Measurements from ENCODE around the gene YJEFN3. TPM values are rescaled to one million over a fixed set of nuclear protein-coding genes. Genes with fewer than 3 reads are reported as not detected.

The YJEFN3 gene
- total and polyA plus RNA-seq, 4 experiments from 2014 or later = 0.25 to 18.7 (median 15.6) TPM; not detected in 1

DNA sequence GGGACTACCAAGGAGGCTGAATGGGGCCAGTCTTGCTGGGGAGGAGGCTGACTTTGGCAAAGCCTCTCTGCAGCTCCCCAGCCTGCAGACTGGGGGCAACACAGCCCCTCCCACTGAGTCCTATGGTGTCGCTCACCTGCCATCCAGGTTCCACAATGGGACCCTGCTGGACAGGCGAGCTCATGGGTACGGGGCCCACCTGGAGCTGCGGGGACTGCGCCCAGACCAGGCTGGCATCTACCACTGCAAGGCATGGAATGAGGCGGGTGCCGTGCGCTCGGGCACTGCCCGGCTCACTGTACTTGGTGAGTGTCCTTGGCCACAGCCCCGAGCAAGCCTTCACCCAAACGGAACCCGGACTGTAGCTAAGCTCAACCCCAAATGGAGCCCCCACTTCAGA, 14.4 kb downstream of the YJEFN3 start:
- Histone ChIP-seq H3K27ac (ENCODE audit: low read depth, low read length) (no peak overlapping the region), H3K27me3 (ENCODE audit: insufficient read depth, low read length) (no peaks in the 10 kb centered on the region), H3K9me3 (ENCODE audit: control insufficient read depth in 1 of 2, low read length in 2 of 2) (no peaks in the 10 kb centered on the region), H3K36me3 (ENCODE audit: insufficient read depth, low read length) (no peaks in the 10 kb centered on the region), H3K4me3 (ENCODE audit: low read length in 2 of 2) (no peak overlapping the region), H3K4me1 (ENCODE audit: insufficient read depth, low read length) (peaks cover 27% of the 10 kb centered on the region)
- ChIA-PET CTCF (ENCODE audit: partially characterized antibody) (interaction anchor here (0.8 kb wide), 1 partner anchor 11 kb away, joined by 3 read pairs; no protein-coding TSS in a partner anchor), POLR2A (ENCODE audit: partially characterized antibody) (no interaction called here)
- H3K27ac Mint-ChIP-seq = no peak overlapping the region
- DNase-seq = peak in 1 of 5 donors; percentile 33
- peaks cover 0 to 1% of the 10 kb centered on the region in 2 donors for H3K27me3 Mint-ChIP-seq
- no peaks in the 10 kb centered on the region for H3K36me3 Mint-ChIP-seq
- H3K4me1 Mint-ChIP-seq = peaks cover 13 to 27% (median 19%) of the 10 kb centered on the region in 4 donors
- intact Hi-C loops (cut with micrococcal nuclease) = no loop called here
- no peak overlapping the region for H3K4me3 Mint-ChIP-seq
- no peaks in the 10 kb centered on the region for H3K9me3 Mint-ChIP-seq

GRCh38 chr19:19543640-19544039, 14.9 kb downstream of the YJEFN3 start:
- Histone ChIP-seq H3K27ac (ENCODE audit: low read depth, low read length) (no peak overlapping the region), H3K27me3 (ENCODE audit: insufficient read depth, low read length) (no peaks in the 10 kb centered on the region), H3K36me3 (ENCODE audit: insufficient read depth, low read length) (no peaks in the 10 kb centered on the region), H3K4me3 (ENCODE audit: low read length in 2 of 2) (no peak overlapping the region), H3K4me1 (ENCODE audit: insufficient read depth, low read length) (peaks cover 21% of the 10 kb centered on the region), H3K9me3 (ENCODE audit: control insufficient read depth in 1 of 2, low read length in 2 of 2) (no peaks in the 10 kb centered on the region)
- Mint-ChIP-seq H3K27ac (no peak overlapping the region), H3K9me3 (no peaks in the 10 kb centered on the region), H3K4me1 (peaks cover 11 to 24% (median 16%) of the 10 kb centered on the region in 4 donors), H3K27me3 (no peaks in the 10 kb centered on the region), H3K36me3 (no peaks in the 10 kb centered on the region), H3K4me3 (no peak overlapping the region)
- POLR2A ChIA-PET (ENCODE audit: partially characterized antibody) = no interaction called here
- intact Hi-C loops (cut with micrococcal nuclease) = no loop called here
- CTCF ChIA-PET (ENCODE audit: partially characterized antibody) = interaction anchor here (0.8 kb wide), 1 partner anchor 11 kb away, joined by 3 read pairs; no protein-coding TSS in a partner anchor
- DNase-seq = peak in 1 of 5 donors; percentile 16

DNA sequence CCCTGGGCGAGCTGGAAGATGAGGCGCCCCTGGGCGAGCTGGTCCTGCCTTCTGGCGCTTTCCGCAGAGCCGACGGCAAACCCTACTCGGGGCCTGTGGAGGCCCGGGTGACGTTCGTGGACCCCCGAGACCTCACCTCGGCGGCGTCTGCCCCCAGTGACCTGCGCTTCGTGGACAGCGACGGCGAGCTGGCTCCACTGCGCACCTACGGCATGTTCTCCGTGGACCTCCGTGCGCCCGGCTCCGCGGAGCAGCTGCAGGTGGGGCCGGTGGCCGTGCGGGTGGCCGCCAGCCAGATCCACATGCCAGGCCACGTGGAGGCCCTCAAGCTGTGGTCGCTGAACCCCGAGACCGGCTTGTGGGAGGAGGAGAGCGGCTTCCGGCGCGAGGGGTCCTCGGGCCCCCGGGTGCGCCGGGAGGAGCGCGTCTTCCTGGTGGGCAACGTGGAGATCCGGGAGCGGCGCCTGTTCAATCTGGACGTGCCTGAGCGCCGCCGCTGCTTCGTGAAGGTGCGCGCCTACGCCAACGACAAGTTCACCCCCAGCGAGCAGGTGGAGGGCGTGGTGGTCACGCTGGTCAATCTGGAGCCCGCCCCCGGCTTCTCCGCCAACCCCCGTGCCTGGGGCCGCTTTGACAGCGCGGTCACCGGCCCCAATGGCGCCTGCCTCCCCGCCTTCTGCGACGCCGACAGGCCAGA, 15.7 kb downstream of the YJEFN3 start:
- intact Hi-C loops (cut with micrococcal nuclease) = no loop called here
- ChIA-PET CTCF (ENCODE audit: partially characterized antibody) (interaction anchor here (4.0 kb wide), 1 partner anchor 11 kb away, joined by 15 read pairs; no protein-coding TSS in a partner anchor), POLR2A (ENCODE audit: partially characterized antibody) (no interaction called here)
- Histone ChIP-seq H3K36me3 (ENCODE audit: insufficient read depth, low read length) (no peaks in the 10 kb centered on the region), H3K27me3 (ENCODE audit: insufficient read depth, low read length) (no peaks in the 10 kb centered on the region), H3K4me1 (ENCODE audit: insufficient read depth, low read length) (peaks cover 17% of the 10 kb centered on the region), H3K27ac (ENCODE audit: low read depth, low read length) (no peak overlapping the region), H3K4me3 (ENCODE audit: low read length in 2 of 2) (no peak overlapping the region), H3K9me3 (ENCODE audit: control insufficient read depth in 1 of 2, low read length in 2 of 2) (no peaks in the 10 kb centered on the region)
- Mint-ChIP-seq H3K27ac (no peak overlapping the region), H3K27me3 (peaks cover 0 to 3% of the 10 kb centered on the region in 2 donors), H3K36me3 (no peaks in the 10 kb centered on the region), H3K4me1 (peaks cover 7 to 16% (median 10%) of the 10 kb centered on the region in 4 donors), H3K9me3 (no peaks in the 10 kb centered on the region), H3K4me3 (no peak overlapping the region)
- peak in 1 of 5 donors; percentile 3 for DNase-seq

GRCh38 chr19:19544954-19545591, 16.4 kb downstream of the YJEFN3 start:
- ChIA-PET POLR2A (ENCODE audit: partially characterized antibody) (no interaction called here), CTCF (ENCODE audit: partially characterized antibody) (interaction anchor here (4.0 kb wide), 1 partner anchor 10 kb away, joined by 15 read pairs; no protein-coding TSS in a partner anchor)
- Histone ChIP-seq H3K4me1 (ENCODE audit: insufficient read depth, low read length) (peaks cover 17% of the 10 kb centered on the region), H3K4me3 (ENCODE audit: low read length in 2 of 2) (no peak overlapping the region), H3K27ac (ENCODE audit: low read depth, low read length) (no peak overlapping the region), H3K9me3 (ENCODE audit: control insufficient read depth in 1 of 2, low read length in 2 of 2) (no peaks in the 10 kb centered on the region), H3K27me3 (ENCODE audit: insufficient read depth, low read length) (no peaks in the 10 kb centered on the region), H3K36me3 (ENCODE audit: insufficient read depth, low read length) (no peaks in the 10 kb centered on the region)
- no peak overlapping the region for H3K4me3 Mint-ChIP-seq
- peaks cover 7 to 13% (median 10%) of the 10 kb centered on the region in 4 donors for H3K4me1 Mint-ChIP-seq
- peaks cover 0 to 3% of the 10 kb centered on the region in 2 donors for H3K27me3 Mint-ChIP-seq
- H3K36me3 Mint-ChIP-seq = no peaks in the 10 kb centered on the region
- intact Hi-C loops (cut with micrococcal nuclease) = no loop called here
- H3K9me3 Mint-ChIP-seq = no peaks in the 10 kb centered on the region
- DNase-seq = no peak
- H3K27ac Mint-ChIP-seq = no peak overlapping the region

DNA sequence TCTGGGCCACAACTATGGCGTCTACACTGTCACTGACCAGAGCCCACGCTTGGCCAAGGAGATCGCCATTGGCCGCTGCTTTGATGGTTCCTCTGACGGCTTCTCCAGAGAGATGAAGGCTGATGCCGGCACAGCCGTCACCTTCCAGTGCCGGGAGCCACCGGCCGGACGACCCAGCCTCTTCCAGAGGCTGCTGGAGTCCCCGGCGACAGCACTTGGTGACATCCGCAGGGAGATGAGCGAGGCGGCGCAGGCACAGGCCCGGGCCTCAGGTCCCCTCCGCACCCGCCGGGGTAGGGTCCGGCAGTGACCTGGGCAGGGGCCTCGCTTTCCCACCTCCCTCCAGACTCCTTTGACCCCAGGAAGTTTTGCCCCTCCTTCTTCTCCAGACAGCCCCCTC, 17.0 kb downstream of the YJEFN3 start:
- H3K4me1 Mint-ChIP-seq = peaks cover 5 to 10% (median 7%) of the 10 kb centered on the region in 4 donors
- ChIA-PET POLR2A (ENCODE audit: partially characterized antibody) (no interaction called here), CTCF (ENCODE audit: partially characterized antibody) (interaction anchor here (2.9 to 4.0 kb wide), 2 partner anchors 10 to 13 kb away, joined by 10 to 15 read pairs; no protein-coding TSS in a partner anchor)
- Histone ChIP-seq H3K27me3 (ENCODE audit: insufficient read depth, low read length) (no peaks in the 10 kb centered on the region), H3K36me3 (ENCODE audit: insufficient read depth, low read length) (no peaks in the 10 kb centered on the region), H3K4me3 (ENCODE audit: low read length in 2 of 2) (no peak overlapping the region), H3K9me3 (ENCODE audit: control insufficient read depth in 1 of 2, low read length in 2 of 2) (no peaks in the 10 kb centered on the region), H3K4me1 (ENCODE audit: insufficient read depth, low read length) (peaks cover 14% of the 10 kb centered on the region), H3K27ac (ENCODE audit: low read depth, low read length) (no peak overlapping the region)
- intact Hi-C loops (cut with micrococcal nuclease) = no loop called here
- H3K9me3 Mint-ChIP-seq = no peaks in the 10 kb centered on the region
- peak in 1 of 5 donors; percentile 3 for DNase-seq
- H3K36me3 Mint-ChIP-seq = no peaks in the 10 kb centered on the region
- H3K27ac Mint-ChIP-seq = no peak overlapping the region
- no peak overlapping the region for H3K4me3 Mint-ChIP-seq
- H3K27me3 Mint-ChIP-seq = peaks cover 0 to 3% of the 10 kb centered on the region in 2 donors

DNA sequence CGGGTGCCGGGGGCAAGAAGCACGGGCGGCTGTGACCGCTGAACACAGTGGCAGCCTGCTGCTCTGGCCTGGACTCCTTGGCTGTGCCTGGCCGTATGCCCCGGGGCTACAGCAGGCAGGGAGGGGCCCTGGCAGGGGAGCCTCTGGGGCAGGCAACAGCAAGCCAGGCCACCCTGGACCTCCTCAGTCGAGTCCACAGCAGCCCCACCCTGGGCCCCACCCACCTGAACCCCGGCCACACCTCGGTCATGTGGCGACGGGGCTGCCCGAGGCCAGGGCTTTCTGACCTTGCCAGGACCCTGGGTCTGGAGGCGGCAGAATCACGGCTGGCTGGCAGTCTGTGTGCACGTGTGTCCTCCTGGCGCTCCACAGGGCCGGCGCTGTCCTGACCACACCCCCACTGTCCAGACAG, 18.0 kb downstream of the YJEFN3 start:
- intact Hi-C loops (cut with micrococcal nuclease) = no loop called here
- no peaks in the 10 kb centered on the region for H3K36me3 Mint-ChIP-seq
- Histone ChIP-seq H3K27me3 (ENCODE audit: insufficient read depth, low read length) (no peaks in the 10 kb centered on the region), H3K36me3 (ENCODE audit: insufficient read depth, low read length) (no peaks in the 10 kb centered on the region), H3K4me3 (ENCODE audit: low read length in 2 of 2) (no peak overlapping the region), H3K4me1 (ENCODE audit: insufficient read depth, low read length) (peaks cover 4% of the 10 kb centered on the region), H3K9me3 (ENCODE audit: control insufficient read depth in 1 of 2, low read length in 2 of 2) (no peaks in the 10 kb centered on the region), H3K27ac (ENCODE audit: low read depth, low read length) (no peak overlapping the region)
- POLR2A ChIA-PET (ENCODE audit: partially characterized antibody) = no interaction called here
- H3K4me3 Mint-ChIP-seq = no peak overlapping the region
- no peaks in the 10 kb centered on the region for H3K9me3 Mint-ChIP-seq
- H3K4me1 Mint-ChIP-seq = peaks cover 0 to 5% (median 3%) of the 10 kb centered on the region in 4 donors
- H3K27me3 Mint-ChIP-seq = peaks cover 0 to 3% of the 10 kb centered on the region in 2 donors
- CTCF ChIA-PET (ENCODE audit: partially characterized antibody) = interaction anchor here (2.9 to 4.0 kb wide), 2 partner anchors 9 to 14 kb away, joined by 10 to 15 read pairs; no protein-coding TSS in a partner anchor
- H3K27ac Mint-ChIP-seq = peak overlapping the region in 1 of 7 donors; percentile 42
- peak in 1 of 5 donors; percentile 13 for DNase-seq

DNA sequence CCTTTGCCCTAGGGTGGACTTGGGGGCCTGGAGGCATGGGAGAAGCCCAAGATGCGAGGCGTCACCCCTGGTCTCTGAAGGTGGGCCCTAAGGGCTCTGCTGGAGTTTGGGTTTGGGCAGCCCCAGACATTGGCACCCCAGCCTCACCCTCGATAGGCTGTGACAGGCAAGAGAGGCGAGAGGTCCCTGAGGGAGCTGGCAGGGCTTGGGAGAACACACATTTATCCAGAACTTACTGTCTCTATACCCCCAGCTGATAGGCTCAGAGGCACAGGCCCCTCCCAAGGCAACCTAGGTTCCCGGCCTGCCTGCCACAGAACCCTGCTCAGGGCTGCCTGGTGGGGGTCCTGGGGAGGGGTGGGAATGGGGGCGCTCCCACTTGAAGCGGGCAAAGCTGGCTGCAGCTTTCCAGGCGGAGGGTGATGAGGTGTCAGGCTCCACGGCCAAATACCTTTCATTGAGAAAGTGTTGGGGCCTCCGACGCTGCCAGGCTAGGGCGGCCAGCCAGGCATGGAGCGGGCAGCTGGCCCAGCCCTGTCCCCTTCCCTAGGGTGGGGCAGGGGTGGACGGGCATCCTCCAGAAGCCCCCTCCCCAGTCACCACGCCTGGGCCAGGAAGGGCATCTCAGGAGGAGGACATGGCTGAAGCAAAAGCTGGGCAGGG, 19.1 kb downstream of the YJEFN3 start:
- Histone ChIP-seq H3K9me3 (ENCODE audit: control insufficient read depth in 1 of 2, low read length in 2 of 2) (no peaks in the 10 kb centered on the region), H3K4me3 (ENCODE audit: low read length in 2 of 2) (no peak overlapping the region), H3K4me1 (ENCODE audit: insufficient read depth, low read length) (no peaks in the 10 kb centered on the region), H3K27me3 (ENCODE audit: insufficient read depth, low read length) (no peaks in the 10 kb centered on the region), H3K36me3 (ENCODE audit: insufficient read depth, low read length) (no peaks in the 10 kb centered on the region), H3K27ac (ENCODE audit: low read depth, low read length) (no peak overlapping the region)
- ChIA-PET CTCF (ENCODE audit: partially characterized antibody) (interaction anchor here (1.4 to 4.0 kb wide), 3 partner anchors 8 to 16 kb away, joined by 3 to 15 read pairs (median 10); no protein-coding TSS in a partner anchor), POLR2A (ENCODE audit: partially characterized antibody) (no interaction called here)
- Mint-ChIP-seq H3K9me3 (no peaks in the 10 kb centered on the region), H3K36me3 (no peaks in the 10 kb centered on the region), H3K4me3 (no peak overlapping the region), H3K4me1 (no peaks in the 10 kb centered on the region), H3K27me3 (peaks cover 0 to 3% of the 10 kb centered on the region in 2 donors), H3K27ac (no peak overlapping the region)
- intact Hi-C loops (cut with micrococcal nuclease) = no loop called here
- DNase-seq = peak in 1 of 5 donors; percentile 22
